Right atrium auricular region (tissue), 2 donors: ENCODE measurements around the gene RAPGEF6. TPM values are rescaled to one million over a fixed set of nuclear protein-coding genes. Genes with fewer than 3 reads are reported as not detected.

Experiments used
- DNase-seq: peaks from one replicate; pipeline ENCODE4 v3.0.0-alpha.2; 2019; ENCODE audit warnings: low spot score
- H3K27ac ChIP-seq, 2 donors: fragments of 200-600 bp; sonication (generic); 1 replicate in 1 of 2; 2 replicates in 1 of 2; pipeline ENCODE4 v1.5.1; 2016 to 2019
- H3K27me3 ChIP-seq, 2 donors: fragments of 200-600 bp; sonication (generic); one replicate each; pipeline versions ENCODE4 v1.5.1 to v1.6.0; 2017 to 2019
- H3K36me3 ChIP-seq: fragments of 200-600 bp; sonication (generic); one replicate; pipeline ENCODE4 v1.5.1; 2016
- H3K4me1 ChIP-seq, 2 donors: fragments of 200-600 bp; sonication (generic); one replicate each; pipeline versions ENCODE4 v1.5.1 to v1.6.0; 2017 to 2019
- H3K4me3 ChIP-seq, 2 donors: fragments of 200-600 bp; sonication (generic); 1 replicate in 1 of 2; 2 replicates in 1 of 2; pipeline ENCODE4 v1.5.1; 2017 to 2019; ENCODE audit warnings: mild to moderate bottlenecking in 1 of 2, moderate library complexity in 1 of 2
- H3K9me3 ChIP-seq, 2 donors: fragments of 200-600 bp; sonication (generic); one replicate each; pipeline ENCODE4 v1.5.1; 2019
- CTCF ChIP-seq, 2 donors: fragments of 200-600 bp; sonication (generic); IDR thresholded peaks; one replicate each; pipeline ENCODE4 v1.5.1; 2019; ENCODE audit warnings: antibody characterized with exemption in 2 of 2
- total RNA-seq, 2 donors: library from RNA; depleted of rRNA; stranded (reverse); fragments of >200 nt; gene quantifications; one replicate each; pipeline ENCODE4 v1.1.0, GENCODE V29; 2016

The RAPGEF6 gene
- total RNA-seq, 2 donors from 2014 or later, result 10.0 to 14.0 TPM

GRCh38 chr5:131640043-131640856 is 5.2 kb upstream of the RAPGEF6 start:
- DNase-seq, result no peak
- Histone ChIP-seq H3K36me3 (peaks cover 10% of the 10 kb centered on the region), H3K4me1 (peaks cover 0 to 8% of the 10 kb centered on the region in 2 donors), H3K9me3 (no peaks in the 10 kb centered on the region), H3K27me3 (no peaks in the 10 kb centered on the region), H3K4me3 (no peak overlapping the region), H3K27ac (no peak overlapping the region)
- TF ChIP-seq CTCF (IDR thresholded peaks at IDR 0.05), result no peak

- no peaks in the 10 kb centered on the region for H3K9me3 ChIP-seq
- peaks cover 0 to 10% of the 10 kb centered on the region in 2 donors for H3K4me1 ChIP-seq
- no peak overlapping the region for H3K4me3 ChIP-seq
- TF ChIP-seq CTCF (IDR thresholded peaks at IDR 0.05), result no peak
- no peaks in the 10 kb centered on the region for H3K27me3 ChIP-seq
- no peak overlapping the region for H3K27ac ChIP-seq
- DNase-seq, result no peak
- H3K36me3 ChIP-seq, result no peaks in the 10 kb centered on the region
These were observed 4.1 kb upstream of the RAPGEF6 start for GRCh38 chr5:131639148-131639547.

GRCh38 chr5:131637694-131638093 is 2.7 kb upstream of the RAPGEF6 start:
- Histone ChIP-seq H3K4me1 (peaks cover 0 to 25% of the 10 kb centered on the region in 2 donors), H3K36me3 (no peaks in the 10 kb centered on the region), H3K27me3 (no peaks in the 10 kb centered on the region), H3K4me3 (no peak overlapping the region), H3K9me3 (no peaks in the 10 kb centered on the region), H3K27ac (no peak overlapping the region)
- no peak for TF ChIP-seq CTCF (IDR thresholded peaks at IDR 0.05)
- no peak for DNase-seq

GRCh38 chr5:131635684-131636572 is 899 bp upstream of the RAPGEF6 start:
- Histone ChIP-seq H3K27me3 (no peaks in the 10 kb centered on the region), H3K4me1 (peaks cover 0 to 40% of the 10 kb centered on the region in 2 donors), H3K4me3 (peak overlapping the region; percentile 58 to 72), H3K9me3 (no peaks in the 10 kb centered on the region), H3K36me3 (no peaks in the 10 kb centered on the region), H3K27ac (peak overlapping the region; percentile 90 to 95)
- no peak for TF ChIP-seq CTCF (IDR thresholded peaks at IDR 0.05)
- DNase-seq, result no peak

- no peaks in the 10 kb centered on the region for H3K27me3 ChIP-seq
- H3K4me1 ChIP-seq, result peaks cover 0 to 47% of the 10 kb centered on the region in 2 donors
- peak overlapping the region; percentile 90 to 95 for H3K27ac ChIP-seq
- H3K36me3 ChIP-seq, result no peaks in the 10 kb centered on the region
- TF ChIP-seq CTCF (IDR thresholded peaks at IDR 0.05), result no peak
- peak; percentile 67 for DNase-seq
- H3K9me3 ChIP-seq, result no peaks in the 10 kb centered on the region
- H3K4me3 ChIP-seq, result peak overlapping the region; percentile 62 to 72
These were observed 398 bp downstream of the RAPGEF6 start for GRCh38 chr5:131634666-131634995.
